H1 (cell line): ENCODE results near the gene SSPN. TPM values are rescaled to one million over a fixed set of nuclear protein-coding genes. Genes with fewer than 3 reads are reported as not detected.

ENCODE experiments used
- CTCF ChIA-PET: fragments of 300-600 bp; sonication (Branson Sonifier 250); formaldehyde crosslinking; loops from one replicate; lab custom pipeline; 2021; ENCODE audit not compliant: partially characterized antibody; lab: Charles Lee
- POLR2A ChIA-PET: fragments of 300-600 bp; sonication (Branson Sonifier 250); formaldehyde crosslinking; loops from one replicate; lab custom pipeline; 2021; ENCODE audit warnings: inconsistent platforms; ENCODE audit not compliant: partially characterized antibody; lab: Charles Lee
- DNase-seq, 2 experiments: peaks; one replicate each; pipeline versions ENCODE4 v3.0.0 to v3.0.0-alpha.2; 2010 to 2022; ENCODE audit warnings: low spot score in 2 of 2, low read depth in 1 of 2, mixed read lengths in 1 of 2
- FAIRE-seq: peaks from 2 replicates; lab custom pipeline; 2011; peaks lifted over from hg19 to GRCh38; lab: Jason Lieb, UNC
- H2AFZ ChIP-seq: 2 replicates; pipeline ENCODE4 v1.8.1; 2012; ENCODE audit warnings: low read length, inconsistent platforms
- H2AK5ac ChIP-seq: 2 replicates; pipeline ENCODE4 v1.6.1; 2013; ENCODE audit warnings: low read depth, low read length
- H2BK120ac ChIP-seq: replicated peaks from 2 replicates; pipeline ENCODE3; 2013; ENCODE audit warnings: low read depth, low read length, inconsistent platforms
- H2BK12ac ChIP-seq: 2 replicates; pipeline ENCODE4 v1.6.1; 2013; ENCODE audit warnings: low read depth, low read length
- H2BK15ac ChIP-seq: 2 replicates; pipeline ENCODE4 v1.6.1; 2013; ENCODE audit warnings: low read length
- H2BK20ac ChIP-seq: 2 replicates; pipeline ENCODE4 v1.6.1; 2013; ENCODE audit warnings: low read length
- H2BK5ac ChIP-seq: 2 replicates; pipeline ENCODE4 v1.6.1; 2013; ENCODE audit warnings: low read depth, low read length
- H3K14ac ChIP-seq: 2 replicates; pipeline ENCODE4 v1.6.1; 2013; ENCODE audit warnings: inconsistent platforms; ENCODE audit not compliant: insufficient read length
- H3K18ac ChIP-seq: 2 replicates; pipeline ENCODE4 v1.6.1; 2013; ENCODE audit warnings: low read length; ENCODE audit errors: extremely low read depth
- H3K23ac ChIP-seq: 2 replicates; pipeline ENCODE4 v1.6.1; 2013; ENCODE audit warnings: inconsistent platforms; ENCODE audit not compliant: insufficient read length
- H3K23me2 ChIP-seq: 2 replicates; pipeline ENCODE4 v1.6.1; 2013; ENCODE audit warnings: low read depth, low read length
- H3K27ac ChIP-seq: 2 replicates; pipeline ENCODE4 v1.6.1; 2011; ENCODE audit warnings: low read depth, low read length, inconsistent platforms
- H3K27me3 ChIP-seq, 4 experiments: replicated peaks in 1 of 4; 1 replicate in 1 of 4; 2 replicates in 3 of 4; pipeline versions ENCODE4 v1.6.1 to v1.8.1; 2011 to 2013; ENCODE audit warnings: low read length in 3 of 4, mild to moderate bottlenecking in 3 of 4, inconsistent platforms in 2 of 4, mixed read lengths in 2 of 4, moderate library complexity in 1 of 4; ENCODE audit not compliant: control insufficient read depth in 3 of 4, insufficient read depth in 3 of 4; ENCODE audit errors: extremely low read depth in 1 of 4
- H3K36me3 ChIP-seq, 4 experiments: 2 replicates each; pipeline versions ENCODE4 v1.6.1 to v1.8.1; 2011 to 2013; ENCODE audit warnings: mild to moderate bottlenecking in 4 of 4, low read length in 3 of 4, moderate library complexity in 2 of 4, control low read depth in 1 of 4, inconsistent platforms in 1 of 4; ENCODE audit not compliant: insufficient read depth in 4 of 4, control insufficient read depth in 2 of 4
- H3K4ac ChIP-seq: replicated peaks from 2 replicates; pipeline ENCODE3; 2013; ENCODE audit warnings: low read length, low read depth, mixed read lengths, inconsistent platforms; ENCODE audit not compliant: insufficient read length
- H3K4me1 ChIP-seq, 4 experiments: replicated peaks in 1 of 4; 1 replicate in 1 of 4; 2 replicates in 3 of 4; pipeline versions ENCODE4 v1.6.1 to v1.8.1; 2011 to 2013; ENCODE audit warnings: low read length in 3 of 4, inconsistent platforms in 2 of 4, mixed read lengths in 1 of 4; ENCODE audit not compliant: insufficient read depth in 4 of 4, control insufficient read depth in 3 of 4
- H3K4me2 ChIP-seq, 2 experiments: 2 replicates each; pipeline versions ENCODE4 v1.6.1 to v1.8.1; 2011 to 2013; ENCODE audit warnings: low read depth in 2 of 2, low read length in 2 of 2, control low read depth in 1 of 2, inconsistent platforms in 1 of 2, mild to moderate bottlenecking in 1 of 2; ENCODE audit not compliant: insufficient read depth in 1 of 2
- H3K4me3 ChIP-seq, 4 experiments: fragments of 200-600, 300-600 bp in 1 of 4; sonication (generic), shearing (Covaris generic), sonication (Bioruptor Twin) in 1 of 4; 2 replicates each; pipeline versions ENCODE4 v1.5.1 to v1.8.1; 2011 to 2016; ENCODE audit warnings: low read length in 4 of 4, low read depth in 3 of 4, control low read depth in 2 of 4, inconsistent platforms in 2 of 4, mild to moderate bottlenecking in 2 of 4, mixed read lengths in 1 of 4, moderate library complexity in 1 of 4; ENCODE audit not compliant: insufficient read depth in 2 of 4; ENCODE audit errors: extremely low read depth in 1 of 4
- H3K56ac ChIP-seq: replicated peaks from 2 replicates; pipeline ENCODE3; 2013; ENCODE audit warnings: low read depth, mild to moderate bottlenecking, mixed read lengths, low read length, inconsistent platforms; ENCODE audit not compliant: insufficient read length
- H3K79me1 ChIP-seq: 2 replicates; pipeline ENCODE4 v1.6.1; 2013; ENCODE audit warnings: low read depth, low read length, control low read depth
- H3K79me2 ChIP-seq, 2 experiments: 2 replicates each; pipeline versions ENCODE4 v1.6.1 to v1.8.1; 2012 to 2013; ENCODE audit warnings: low read length in 2 of 2, mild to moderate bottlenecking in 2 of 2, inconsistent platforms in 1 of 2; ENCODE audit not compliant: insufficient read depth in 2 of 2, control insufficient read depth in 1 of 2
- H3K9ac ChIP-seq, 4 experiments: replicated peaks in 1 of 4; 1 replicate in 1 of 4; 2 replicates in 3 of 4; pipeline versions ENCODE4 v1.6.1 to v1.8.1; 2011 to 2013; ENCODE audit warnings: low read depth in 3 of 4, low read length in 3 of 4, control low read depth in 2 of 4, mild to moderate bottlenecking in 2 of 4, moderate library complexity in 2 of 4, inconsistent platforms in 1 of 4; ENCODE audit errors: extremely low read depth in 1 of 4
- H3K9me3 ChIP-seq, 2 experiments: 2 replicates each; pipeline versions ENCODE4 v1.6.1 to v1.8.1; 2012 to 2013; ENCODE audit warnings: mild to moderate bottlenecking in 2 of 2, moderate library complexity in 2 of 2, control low read depth in 1 of 2, inconsistent platforms in 1 of 2, low read depth in 1 of 2, low read length in 1 of 2, mixed read lengths in 1 of 2; ENCODE audit not compliant: insufficient read depth in 2 of 2
- H4K20me1 ChIP-seq, 2 experiments: replicated peaks in 1 of 2; 2 replicates each; pipeline versions ENCODE3 to v1.8.1; 2011 to 2013; ENCODE audit warnings: inconsistent platforms in 2 of 2, low read length in 2 of 2, mild to moderate bottlenecking in 1 of 2; ENCODE audit not compliant: insufficient read depth in 2 of 2, control insufficient read depth in 1 of 2
- H4K5ac ChIP-seq: 2 replicates; pipeline ENCODE4 v1.6.1; 2013; ENCODE audit warnings: low read length, low read depth, mixed read lengths, inconsistent platforms; ENCODE audit not compliant: insufficient read length
- H4K8ac ChIP-seq: 2 replicates; pipeline ENCODE4 v1.8.0; 2013; ENCODE audit warnings: mild to moderate bottlenecking, moderate library complexity, low read length, inconsistent platforms; ENCODE audit not compliant: insufficient read depth; ENCODE audit errors: extremely low read depth
- H4K91ac ChIP-seq: replicated peaks from 2 replicates; pipeline ENCODE3; 2013; ENCODE audit warnings: low read length, mixed read lengths, inconsistent platforms; ENCODE audit not compliant: insufficient read length
- BRCA1 ChIP-seq: IDR thresholded peaks from 2 replicates; pipeline ENCODE4 v1.6.1; 2012; ENCODE audit warnings: low read depth, low read length, improper control_type of control experiment
- CREB1 ChIP-seq: IDR thresholded peaks from 2 replicates; pipeline ENCODE4 v1.6.1; 2012; ENCODE audit warnings: inconsistent platforms
- EZH2 ChIP-seq: fragments of 200-600 bp; sonication (generic); IDR thresholded peaks from 2 replicates; pipeline ENCODE4 v1.7.1; 2012; ENCODE audit warnings: low read depth, mild to moderate bottlenecking, moderate library complexity, low read length, inconsistent platforms; ENCODE audit not compliant: severe bottlenecking
- NANOG ChIP-seq: IDR thresholded peaks from 2 replicates; pipeline ENCODE4 v1.6.1; 2011; ENCODE audit warnings: low read length, low read depth, mild to moderate bottlenecking, inconsistent platforms; ENCODE audit not compliant: insufficient read depth, poor library complexity, severe bottlenecking
- POLR2AphosphoS5 ChIP-seq: IDR thresholded peaks from 2 replicates; pipeline ENCODE4 v1.6.1; 2011; ENCODE audit warnings: low read depth, low read length
- POU5F1 ChIP-seq: IDR thresholded peaks from 2 replicates; pipeline ENCODE4 v1.6.1; 2011; ENCODE audit warnings: low read depth, mild to moderate bottlenecking, low read length, moderate library complexity
- SAP30 ChIP-seq: fragments of 300-600 bp; sonication (generic); IDR thresholded peaks from 2 replicates; pipeline ENCODE4 v1.7.1; 2012; ENCODE audit warnings: low read length, moderate library complexity, mild to moderate bottlenecking, inconsistent platforms; ENCODE audit not compliant: insufficient read depth, insufficient replicate concordance
- SP1 ChIP-seq: IDR thresholded peaks from 2 replicates; pipeline ENCODE4 v1.6.1; 2011; ENCODE audit warnings: low read depth, low read length
- SRF ChIP-seq: IDR thresholded peaks from 2 replicates; pipeline ENCODE4 v1.6.1; 2011; ENCODE audit warnings: mild to moderate bottlenecking, low read depth, low read length, moderate library complexity
- TBP ChIP-seq: IDR thresholded peaks from 2 replicates; pipeline ENCODE4 v1.6.1; 2011; ENCODE audit warnings: low read depth, low read length, improper control_type of control experiment
- TEAD4 ChIP-seq: IDR thresholded peaks from 2 replicates; pipeline ENCODE4 v1.6.1; 2012; ENCODE audit warnings: low read depth, low read length, inconsistent platforms, mixed read lengths
- WGBS, 2 experiments: shearing (Covaris generic) in 1 of 2; methylation state at CpG; one replicate each; pipeline versions ENCODE4 v1.1.6 to v1.1.7; 2013 to 2015; ENCODE audit warnings: low lambda C conversion rate in 2 of 2, mixed read lengths in 2 of 2, inconsistent platforms in 1 of 2, low coverage in 1 of 2, missing lambda C conversion rate in 1 of 2; ENCODE audit not compliant: insufficient replicate concordance in 2 of 2, insufficient coverage in 1 of 2, insufficient read length in 1 of 2; ENCODE audit errors: extremely low coverage in 1 of 2, missing lambda C conversion rate in 1 of 2; 5-methylcytosine and 5-hydroxymethylcytosine counted together
- polyA plus RNA-seq, 7 experiments: library from polyadenylated mRNA; depleted of rRNA in 3 of 7; stranded (reverse) in 5 of 7; unstranded in 2 of 7; fragments of >200 nt in 5 of 7; fragments of 200-250 nt in 2 of 7; gene quantifications; 1 replicate in 5 of 7; 2 replicates in 1 of 7; 4 replicates in 1 of 7; pipeline versions ENCODE4 v1.2.1 to v1.2.3, GENCODE V29; 2011 to 2013; ENCODE audit warnings: missing spikeins in 2 of 7, mixed read lengths in 2 of 7
- total RNA-seq: library from RNA; stranded (reverse); fragmentation: NEBNext Ultra II Directional; extraction: Animal tissue kit (Norgen Biotek cat#: 25700); gene quantifications from 2 replicates; pipeline ENCODE4 v1.2.1, GENCODE V29; 2021
- TF ChIP-seq, protein P1 (sequence below): IDR thresholded peaks from 2 replicates; pipeline ENCODE4 v1.6.1; 2011; ENCODE audit warnings: low read depth, mild to moderate bottlenecking, low read length; ENCODE audit not compliant: insufficient read depth

Gene SSPN
- total and polyA plus RNA-seq, 2 of the 8 experiments (the other 6 are each of a cell fraction or from before 2014, with no cell fraction given): 0.86 to 1.8 TPM

DNA sequence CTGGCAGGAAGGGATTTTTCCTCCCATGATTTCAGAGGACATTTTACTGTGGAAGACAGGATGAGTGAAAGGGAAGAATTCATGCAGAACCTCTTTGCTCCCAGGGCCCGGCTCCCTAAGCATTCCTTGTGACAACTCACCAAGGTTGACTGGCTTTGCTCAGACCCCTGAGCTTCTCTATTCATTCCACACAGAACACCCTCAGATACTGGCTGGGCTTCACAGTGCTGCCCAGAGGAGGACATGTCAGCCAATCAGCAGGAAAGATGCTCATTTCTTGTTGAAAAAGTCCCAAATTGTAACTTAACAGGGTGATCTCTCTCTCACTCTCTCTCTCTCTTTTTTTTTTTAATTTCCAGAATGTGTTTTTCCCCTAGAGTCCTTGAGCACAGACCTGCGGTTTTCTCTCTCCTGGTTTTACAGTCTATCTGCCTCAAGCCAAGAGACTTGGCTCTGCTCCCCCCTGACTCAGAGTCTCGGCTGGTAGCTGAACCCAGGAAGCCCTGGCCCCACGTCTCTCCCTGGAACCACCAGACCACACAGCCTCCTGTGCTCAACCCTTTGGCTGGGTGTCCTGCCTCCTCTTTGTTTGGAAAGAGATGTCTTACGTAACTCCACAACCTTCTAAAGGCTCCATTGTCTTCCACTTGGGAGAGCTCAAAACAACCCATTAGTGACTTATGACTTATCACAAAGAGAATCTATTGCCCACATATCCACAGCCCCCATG is 43.9 kb downstream of the SSPN start:
- ChIA-PET CTCF (interaction anchor here (1.1 kb wide), 1 partner anchor 444 kb away, joined by 3 read pairs; no protein-coding TSS in a partner anchor), POLR2A (interaction anchor here (0.6 kb wide), 3 partner anchors 25 to 91 kb away, joined by 3 to 5 read pairs (median 3); no protein-coding TSS in a partner anchor)
- no peaks in the 10 kb centered on the region for H3K79me1 ChIP-seq
- no peak overlapping the region for H4K5ac ChIP-seq
- H4K8ac ChIP-seq: no peak overlapping the region
- H3K4ac ChIP-seq: no peak overlapping the region
- WGBS, 2 experiments: 87% methylated on average over 5 of the region's 5 CpGs; no CpG with 5 or more reads in 1 of the 2 experiments
- H2BK20ac ChIP-seq: no peak overlapping the region
- H3K27ac ChIP-seq: no peak overlapping the region
- H3K4me1 ChIP-seq: no peaks in the 10 kb centered on the region
- no peaks in the 10 kb centered on the region for H3K9me3 ChIP-seq
- no peak overlapping the region for H2AFZ ChIP-seq
- H3K79me2 ChIP-seq: no peaks in the 10 kb centered on the region
- H2BK12ac ChIP-seq: no peak overlapping the region
- no peak for DNase-seq
- no peaks in the 10 kb centered on the region for H3K23me2 ChIP-seq
- no peak overlapping the region for H3K14ac ChIP-seq
- H3K18ac ChIP-seq: no peak overlapping the region
- H4K20me1 ChIP-seq: no peaks in the 10 kb centered on the region
- FAIRE-seq: no peak
- H3K56ac ChIP-seq: no peak overlapping the region
- no peaks in the 10 kb centered on the region for H3K27me3 ChIP-seq
- H4K91ac ChIP-seq: no peak overlapping the region
- no peak overlapping the region for H3K4me3 ChIP-seq
- no peak overlapping the region for H2AK5ac ChIP-seq
- no peak overlapping the region for H2BK15ac ChIP-seq
- H3K9ac ChIP-seq: no peak overlapping the region
- H3K4me2 ChIP-seq: no peak overlapping the region
- no peak overlapping the region for H3K23ac ChIP-seq
- H3K36me3 ChIP-seq: no peaks in the 10 kb centered on the region
- no peak overlapping the region for H2BK120ac ChIP-seq
- no peak overlapping the region for H2BK5ac ChIP-seq
- no peak for TF ChIP-seq SP1
- no peak for TF ChIP-seq CREB1
- no peak for TF ChIP-seq SAP30
- TF ChIP-seq SRF: no peak
- TF ChIP-seq TEAD4: no peak
- TF ChIP-seq POLR2AphosphoS5: no peak
- TF ChIP-seq TBP: no peak
- TF ChIP-seq, protein P1, sequence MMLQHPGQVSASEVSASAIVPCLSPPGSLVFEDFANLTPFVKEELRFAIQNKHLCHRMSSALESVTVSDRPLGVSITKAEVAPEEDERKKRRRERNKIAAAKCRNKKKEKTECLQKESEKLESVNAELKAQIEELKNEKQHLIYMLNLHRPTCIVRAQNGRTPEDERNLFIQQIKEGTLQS: no peak
- TF ChIP-seq POU5F1: no peak
- no peak for TF ChIP-seq NANOG
- no peak for TF ChIP-seq BRCA1
- no peak for TF ChIP-seq EZH2
